NB4 (cell line): ENCODE measurements around the gene PBX1.

Source experiments
- POLR2A ChIP-seq: IDR thresholded peaks from 2 replicates; pipeline ENCODE4 v1.6.1; 2011; ENCODE audit warnings: mild to moderate bottlenecking; ENCODE audit not compliant: insufficient read length; ENCODE audit errors: extremely low read depth
- TF ChIP-seq, protein P1 (sequence below): IDR thresholded peaks from one replicate; pipeline ENCODE4 v1.5.1; 2012; ENCODE audit warnings: low read depth, low read length
- TF ChIP-seq, protein P2 (sequence below): IDR thresholded peaks from 2 replicates; pipeline ENCODE4 v1.6.1; 2011; ENCODE audit warnings: low read depth, low read length

DNA sequence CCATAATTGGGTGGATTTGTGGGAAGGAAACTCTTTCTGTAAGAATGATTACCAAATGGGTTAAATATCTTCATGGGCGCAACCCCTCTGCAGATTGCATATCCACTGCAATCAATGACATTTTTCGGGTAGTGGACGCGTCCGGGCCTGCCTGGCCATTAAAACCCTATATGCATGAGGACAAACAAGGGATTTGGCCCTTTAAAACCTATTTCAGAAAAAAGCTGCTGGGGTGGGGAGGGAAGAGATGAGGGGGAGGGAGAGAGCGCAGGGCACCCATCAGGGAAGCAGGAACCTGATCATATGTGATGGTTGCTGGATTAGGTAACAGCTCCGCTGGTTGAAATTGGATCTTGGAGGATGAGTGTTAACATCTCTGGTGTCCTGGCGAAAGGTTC is 228.8 kb downstream of the PBX1 start:
- no peak for TF ChIP-seq POLR2A
- TF ChIP-seq, protein P1, sequence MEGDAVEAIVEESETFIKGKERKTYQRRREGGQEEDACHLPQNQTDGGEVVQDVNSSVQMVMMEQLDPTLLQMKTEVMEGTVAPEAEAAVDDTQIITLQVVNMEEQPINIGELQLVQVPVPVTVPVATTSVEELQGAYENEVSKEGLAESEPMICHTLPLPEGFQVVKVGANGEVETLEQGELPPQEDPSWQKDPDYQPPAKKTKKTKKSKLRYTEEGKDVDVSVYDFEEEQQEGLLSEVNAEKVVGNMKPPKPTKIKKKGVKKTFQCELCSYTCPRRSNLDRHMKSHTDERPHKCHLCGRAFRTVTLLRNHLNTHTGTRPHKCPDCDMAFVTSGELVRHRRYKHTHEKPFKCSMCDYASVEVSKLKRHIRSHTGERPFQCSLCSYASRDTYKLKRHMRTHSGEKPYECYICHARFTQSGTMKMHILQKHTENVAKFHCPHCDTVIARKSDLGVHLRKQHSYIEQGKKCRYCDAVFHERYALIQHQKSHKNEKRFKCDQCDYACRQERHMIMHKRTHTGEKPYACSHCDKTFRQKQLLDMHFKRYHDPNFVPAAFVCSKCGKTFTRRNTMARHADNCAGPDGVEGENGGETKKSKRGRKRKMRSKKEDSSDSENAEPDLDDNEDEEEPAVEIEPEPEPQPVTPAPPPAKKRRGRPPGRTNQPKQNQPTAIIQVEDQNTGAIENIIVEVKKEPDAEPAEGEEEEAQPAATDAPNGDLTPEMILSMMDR = no peak
- TF ChIP-seq, protein P2, sequence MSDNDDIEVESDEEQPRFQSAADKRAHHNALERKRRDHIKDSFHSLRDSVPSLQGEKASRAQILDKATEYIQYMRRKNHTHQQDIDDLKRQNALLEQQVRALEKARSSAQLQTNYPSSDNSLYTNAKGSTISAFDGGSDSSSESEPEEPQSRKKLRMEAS = no peak
